Embryonic facial prominence (tissue), 1 donor: ENCODE data around the gene FLT3.
"Not testable (repeated sequence)": the region's sequence is repeated elsewhere in the genome, so short reads cannot be mapped to it uniquely, and the experiment has no call there.

Experiments used
- DNase-seq: peaks from one replicate; pipeline ENCODE4 v3.0.0-alpha.2; 2016; ENCODE audit errors: extremely low spot score

FLT3 gene

DNA sequence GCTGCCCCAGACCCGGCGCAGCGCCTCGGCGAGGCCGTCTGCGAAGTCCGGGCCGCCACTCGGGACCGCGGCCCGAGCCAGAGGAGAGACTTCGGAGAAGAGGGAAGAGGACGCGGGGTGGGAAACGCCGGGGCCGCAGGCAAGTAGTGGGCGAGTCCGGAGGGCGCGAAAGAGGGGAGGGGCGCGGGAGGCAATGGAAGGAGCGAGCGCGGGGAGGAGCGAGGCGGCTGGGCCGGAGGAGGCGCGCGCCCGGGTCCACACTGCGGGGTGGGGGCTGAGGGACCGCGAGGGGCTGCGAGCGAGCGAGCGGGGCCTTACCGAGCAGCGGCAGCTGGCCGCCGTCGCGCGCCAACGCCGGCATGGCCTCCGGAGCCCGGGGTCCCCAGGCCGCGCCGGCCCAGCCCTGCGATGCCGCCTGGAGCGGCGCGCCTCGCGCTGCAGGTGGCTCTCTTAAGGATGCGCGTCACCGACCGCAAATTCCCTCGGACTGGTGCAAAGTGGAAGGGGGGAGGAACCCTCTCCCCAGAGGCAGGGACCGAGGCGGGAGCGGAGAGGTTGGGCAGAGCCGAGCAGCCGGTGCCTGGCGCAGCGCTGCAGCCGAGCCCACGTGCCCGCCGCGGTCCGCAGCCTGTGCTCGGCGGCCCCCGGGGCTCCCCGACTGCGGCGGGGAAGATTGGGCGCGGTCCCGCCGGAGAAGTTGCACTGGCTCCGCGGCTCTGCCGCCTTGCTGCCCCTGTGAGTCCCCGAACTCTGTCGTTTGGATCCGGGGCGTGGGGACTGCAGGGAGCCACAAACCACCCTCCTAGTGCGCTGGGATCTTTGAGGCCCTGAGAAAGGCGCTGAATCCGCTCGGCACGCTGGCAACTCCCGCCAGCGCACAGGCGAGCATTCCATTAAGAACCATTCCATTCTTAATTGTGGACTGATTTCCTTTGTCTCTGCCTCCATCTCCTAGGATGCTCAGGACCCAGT lies at the start of gene FLT3:
Gene FLT3 (minus strand): TSS at position 427 of the 972 bp plus-strand sequence. CDS start 66 bp downstream, at position 361.
- no peak for DNase-seq

DNA sequence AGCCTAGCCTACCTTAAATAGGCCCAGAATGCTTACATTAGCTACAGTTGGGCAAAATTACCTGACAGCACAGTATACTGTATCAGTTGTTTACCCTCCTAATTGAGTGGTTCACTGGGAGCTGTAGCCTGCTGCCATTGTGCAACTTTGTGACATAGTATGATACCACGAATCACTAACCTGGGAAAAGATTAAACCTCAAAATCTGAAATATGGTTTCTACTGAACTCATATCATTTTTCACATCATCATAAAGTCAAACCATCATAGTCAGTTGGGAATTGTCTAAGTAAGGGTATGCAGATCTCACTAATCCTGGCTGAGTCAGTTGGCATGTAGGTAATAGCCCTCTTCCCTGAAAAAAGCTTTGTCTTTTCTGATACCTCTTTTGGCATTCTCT lies 47.1 kb upstream of the FLT3 start:
- DNase-seq: no peak

DNA sequence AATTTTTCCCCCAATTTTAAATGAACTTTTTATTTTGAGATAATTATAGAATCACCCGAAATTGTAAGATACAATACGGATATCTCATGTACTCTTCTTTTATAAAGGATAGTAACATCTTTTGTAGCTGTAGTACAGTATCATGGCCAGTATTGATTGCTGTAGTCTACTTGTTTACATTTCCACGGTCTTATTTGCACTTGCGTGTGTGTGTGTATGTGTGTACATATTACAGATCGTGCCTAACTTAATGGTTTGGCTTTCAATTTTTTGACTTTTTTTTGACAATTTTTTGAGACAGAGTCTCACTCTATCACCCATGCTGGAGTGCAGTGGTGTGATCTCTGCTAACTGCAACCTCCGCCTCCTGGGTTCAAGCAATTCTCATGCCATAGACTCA lies 44.7 kb upstream of the FLT3 start:
- DNase-seq: no peak

DNA sequence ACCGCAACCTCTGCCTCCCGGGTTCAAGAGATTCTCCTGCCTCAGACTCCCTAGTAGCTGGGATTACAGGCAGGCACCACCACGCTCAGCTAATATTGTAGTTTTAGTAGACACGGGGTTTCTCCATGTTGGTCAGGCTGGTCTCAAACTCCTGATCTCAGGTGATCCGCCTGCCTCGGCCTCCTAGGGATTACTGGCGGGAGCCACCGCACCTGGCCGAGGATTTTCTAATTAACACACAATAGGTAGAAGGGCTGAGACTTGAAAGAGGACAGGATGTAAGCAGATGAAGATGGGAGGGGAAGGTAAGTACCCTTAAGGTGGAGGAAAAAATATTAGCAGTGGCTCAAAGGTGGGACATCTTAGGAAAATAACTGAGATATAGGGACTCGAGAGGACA lies 41.2 kb upstream of the FLT3 start:
- not testable (repeated sequence) for DNase-seq

DNA sequence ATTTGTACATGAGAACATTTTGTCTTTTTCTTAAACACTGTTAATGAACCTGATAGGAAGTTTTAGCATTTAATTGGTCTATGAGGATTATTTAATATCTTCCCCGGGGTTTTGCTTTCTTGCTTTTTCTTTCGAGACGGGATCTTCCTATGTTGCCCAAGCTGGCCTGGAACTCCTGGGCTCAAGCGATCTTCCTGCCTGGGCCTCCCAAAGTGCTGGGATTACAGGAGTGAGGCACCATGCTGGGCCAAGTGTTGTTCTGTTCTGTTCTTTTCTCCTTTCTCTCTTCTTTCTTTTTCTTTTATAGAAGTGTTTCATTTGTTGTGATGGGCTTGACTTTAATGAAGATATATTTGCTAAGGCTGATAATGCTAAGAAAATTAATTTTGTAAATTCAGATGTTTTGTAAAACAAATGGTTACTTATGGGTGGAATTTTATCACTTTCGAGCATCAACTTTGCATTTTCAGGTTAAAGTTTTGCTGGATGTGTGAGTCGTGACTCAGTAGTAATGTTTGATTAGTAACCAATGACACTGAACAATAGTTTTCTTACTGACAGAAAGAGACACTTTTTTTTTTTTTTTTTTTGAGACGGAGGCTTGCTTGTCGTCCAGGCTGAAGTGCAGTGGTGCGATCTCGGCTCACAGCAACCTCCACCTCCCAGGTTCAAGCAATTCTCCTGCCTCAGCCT lies 40.2 kb upstream of the FLT3 start:
- DNase-seq: no peak

DNA sequence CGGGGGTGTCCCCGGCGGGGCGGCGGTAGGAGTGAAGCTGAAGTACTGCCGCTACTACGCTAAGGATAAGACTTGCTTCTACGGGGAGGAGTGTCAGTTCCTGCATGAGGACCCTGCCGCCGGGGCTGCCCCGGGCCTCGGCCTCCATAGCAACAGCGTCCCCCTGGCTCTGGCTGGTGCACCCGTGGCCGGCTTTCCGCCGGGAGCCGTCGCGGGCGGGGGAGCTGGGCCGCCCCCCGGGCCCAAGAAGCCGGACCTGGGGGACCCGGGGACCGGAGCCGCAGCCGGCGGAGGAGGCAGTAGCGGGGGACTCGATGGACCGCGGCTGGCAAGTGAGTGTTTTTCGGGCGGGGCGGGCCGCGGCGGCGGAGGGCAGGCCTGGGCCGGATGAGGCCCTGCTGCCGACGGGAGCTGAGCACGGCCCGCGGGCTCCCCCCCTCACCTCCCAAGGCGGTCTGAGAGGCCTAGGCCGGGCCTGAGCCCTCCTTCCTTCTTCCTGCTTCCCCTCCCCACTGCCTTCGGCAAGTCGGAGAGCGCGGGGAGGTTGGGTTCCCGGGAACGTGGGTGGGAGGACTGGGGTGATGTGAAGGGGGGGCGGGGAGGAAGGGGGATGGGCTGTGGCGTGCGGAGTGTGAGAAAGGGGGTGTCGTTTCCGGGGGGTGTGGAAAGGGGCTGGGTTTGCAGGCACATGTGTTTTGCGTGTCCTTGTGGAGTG lies 38.5 kb upstream of the FLT3 start:
- peak; percentile 87 for DNase-seq

DNA sequence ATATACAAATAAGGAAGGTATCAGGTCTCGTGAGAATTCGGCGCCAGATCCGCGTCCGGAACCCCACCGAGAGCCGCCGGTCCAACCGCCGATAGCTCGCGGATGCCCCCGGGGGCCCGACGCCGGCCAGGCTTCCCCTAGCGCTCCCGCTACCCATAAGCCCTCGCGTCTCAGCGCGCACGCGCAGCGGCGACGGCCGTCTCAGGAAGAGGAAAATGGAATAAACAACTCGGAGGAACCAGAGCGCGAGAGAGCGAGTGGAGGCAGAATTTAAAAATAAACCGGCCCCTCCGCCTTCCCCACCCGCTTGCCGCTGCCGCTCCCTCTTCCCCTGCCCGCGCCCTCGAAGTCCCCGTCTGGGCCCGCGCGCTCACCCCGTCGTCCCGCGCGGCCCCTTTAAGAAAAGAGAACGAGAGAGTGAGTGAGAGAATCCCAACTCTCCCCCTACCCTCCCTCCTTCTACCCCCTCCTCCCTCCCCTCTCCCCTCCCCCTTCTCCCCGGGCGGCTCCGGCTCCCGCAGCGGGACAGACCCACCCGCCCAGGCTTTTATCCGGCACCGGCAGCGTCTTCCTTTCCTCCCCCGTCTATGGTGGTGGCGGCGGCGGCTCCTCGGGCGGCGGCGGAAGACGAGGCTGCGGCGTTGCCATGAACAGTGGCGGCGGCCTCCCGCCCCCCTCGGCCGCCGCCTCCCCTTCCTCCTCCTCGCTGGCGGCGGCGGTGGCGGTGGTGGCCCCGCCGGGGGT lies 37.8 kb upstream of the FLT3 start, which contains the start of gene PAN3:
Gene PAN3 (plus strand): TSS at position 534 of the 744 bp plus-strand sequence. CDS start 113 bp downstream, at position 647.
- peak; percentile 81 for DNase-seq

DNA sequence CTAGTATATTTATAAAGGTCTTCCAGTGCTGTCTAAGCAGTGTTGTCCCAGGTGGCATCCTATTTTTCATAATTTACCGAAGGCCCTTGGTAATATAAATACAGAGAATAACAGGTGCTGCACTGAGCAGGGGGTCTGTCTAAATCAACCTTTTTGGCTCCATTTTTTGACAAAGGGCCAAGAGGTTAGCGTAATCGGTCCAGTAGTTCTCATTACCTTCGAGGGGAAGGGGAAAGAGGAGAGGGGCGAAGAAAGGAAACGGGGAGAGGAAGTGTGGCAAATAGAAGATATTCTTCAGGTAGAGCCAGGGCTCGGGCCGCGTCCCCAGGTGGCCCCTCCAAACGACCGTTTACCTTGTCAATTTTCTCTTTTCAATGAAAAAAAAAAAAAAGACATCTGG lies 37.2 kb upstream of the FLT3 start:
- peak; percentile 10 for DNase-seq

DNA sequence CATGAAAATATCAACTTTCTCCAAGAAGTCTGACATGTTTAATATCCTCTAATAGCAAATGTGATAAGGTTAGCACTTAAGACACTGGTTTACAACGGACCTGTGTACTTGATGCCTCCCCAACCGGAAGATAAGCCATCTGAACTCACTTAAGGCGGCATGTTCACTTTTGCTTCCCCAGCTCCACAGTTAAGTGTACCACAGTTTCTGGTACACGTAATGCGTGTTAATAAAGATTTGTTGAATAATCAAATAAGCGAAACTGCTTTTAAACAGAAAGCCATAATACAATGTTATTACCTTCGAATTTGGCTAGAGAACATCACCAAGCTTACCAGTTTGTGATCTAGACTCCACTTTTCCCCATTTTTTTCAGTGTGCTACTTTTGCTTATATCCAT lies 36.5 kb upstream of the FLT3 start:
- no peak for DNase-seq

DNA sequence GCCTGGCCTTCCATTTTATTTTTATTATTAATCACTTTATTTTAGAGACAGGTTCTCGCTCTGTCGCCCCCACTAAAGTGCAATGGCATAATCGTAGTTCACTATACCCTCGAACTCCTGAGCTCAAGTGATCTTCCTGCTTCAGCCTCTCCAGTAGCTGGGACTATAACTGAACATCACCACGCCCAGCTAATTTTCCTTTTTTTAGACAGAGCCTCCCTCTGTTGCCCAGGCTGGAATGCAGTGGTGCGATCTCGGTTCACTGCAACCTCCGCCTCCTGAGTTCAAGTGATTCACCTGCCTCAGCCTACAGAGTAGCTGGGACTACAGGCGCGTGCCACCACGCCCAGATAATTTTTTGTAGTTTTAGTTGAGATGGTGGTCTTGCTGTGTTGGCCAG lies 31.3 kb upstream of the FLT3 start:
- no peak for DNase-seq

DNA sequence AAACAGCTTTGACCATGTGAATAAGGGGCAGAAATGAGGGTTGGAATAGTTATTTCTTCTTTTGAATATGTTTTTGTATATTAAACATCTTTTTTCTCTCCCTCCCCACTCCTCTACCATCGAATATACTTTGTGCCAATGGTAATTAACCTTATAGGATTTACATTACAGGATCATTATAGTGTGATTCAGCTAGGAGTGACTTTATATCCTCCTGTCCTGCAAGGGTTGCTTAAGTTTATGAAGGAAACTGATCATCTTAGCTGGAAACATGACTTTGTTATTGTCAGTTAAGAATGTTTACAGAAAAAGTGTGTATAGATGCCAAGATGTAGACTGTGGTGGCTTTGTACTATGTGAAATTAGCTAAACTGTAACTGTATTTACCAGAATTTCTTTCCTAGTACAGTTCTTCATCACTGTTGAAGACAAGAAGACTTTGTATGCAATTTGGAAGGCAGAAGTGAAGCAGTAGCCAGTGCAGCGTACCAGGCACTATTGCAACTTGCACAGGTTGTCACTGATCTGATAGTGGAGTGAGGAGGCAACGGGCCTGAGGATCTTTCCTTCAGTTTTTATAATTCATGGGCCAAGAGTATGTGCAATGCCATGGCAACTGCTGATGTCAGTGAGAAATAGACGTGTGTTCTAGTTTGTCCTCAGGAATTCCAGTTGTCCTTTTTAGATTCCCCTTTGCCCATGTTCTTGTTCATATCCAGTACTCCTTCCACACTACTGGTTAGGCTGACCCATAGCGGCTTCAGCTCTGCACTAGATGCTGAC lies 29.7 kb upstream of the FLT3 start:
- no peak for DNase-seq

DNA sequence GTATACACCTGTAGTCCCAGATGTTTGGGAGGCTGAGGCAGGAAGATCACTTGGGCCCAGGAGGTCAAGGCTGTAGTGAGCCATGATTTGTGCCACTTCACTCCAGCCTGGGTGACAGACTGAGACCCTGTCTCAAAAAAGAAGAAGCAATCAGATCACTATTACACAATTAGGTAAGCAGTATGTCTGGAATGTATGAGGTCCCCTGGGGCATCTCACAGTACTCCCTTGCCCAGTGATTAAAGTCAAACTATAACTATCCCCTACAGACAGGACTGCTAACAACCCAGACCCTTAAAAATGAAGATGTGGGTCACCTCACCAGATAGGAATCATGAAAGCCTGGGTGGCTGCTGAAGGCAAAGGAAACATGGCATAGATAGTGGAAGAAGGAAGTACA lies 28.6 kb upstream of the FLT3 start:
- no peak for DNase-seq

DNA sequence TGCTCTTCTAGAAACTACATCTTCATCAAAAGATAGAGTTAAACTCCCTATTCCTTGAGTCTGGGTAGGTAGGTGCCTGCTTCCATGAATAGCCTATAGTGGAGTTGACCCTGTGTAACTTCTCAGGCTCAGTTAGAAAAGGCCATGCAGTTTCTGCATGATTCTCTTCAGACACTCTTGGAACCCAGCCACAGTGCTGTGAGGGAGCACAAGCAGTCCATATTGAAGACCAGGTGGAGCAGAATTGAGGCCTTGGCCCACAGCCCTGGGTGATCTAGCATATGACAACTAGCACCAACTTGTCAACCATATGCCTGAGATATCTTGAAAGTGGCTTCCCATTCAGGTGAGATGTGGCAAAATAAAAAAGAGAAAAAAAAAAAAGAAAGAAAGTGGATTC lies 27.7 kb upstream of the FLT3 start:
- DNase-seq: no peak

DNA sequence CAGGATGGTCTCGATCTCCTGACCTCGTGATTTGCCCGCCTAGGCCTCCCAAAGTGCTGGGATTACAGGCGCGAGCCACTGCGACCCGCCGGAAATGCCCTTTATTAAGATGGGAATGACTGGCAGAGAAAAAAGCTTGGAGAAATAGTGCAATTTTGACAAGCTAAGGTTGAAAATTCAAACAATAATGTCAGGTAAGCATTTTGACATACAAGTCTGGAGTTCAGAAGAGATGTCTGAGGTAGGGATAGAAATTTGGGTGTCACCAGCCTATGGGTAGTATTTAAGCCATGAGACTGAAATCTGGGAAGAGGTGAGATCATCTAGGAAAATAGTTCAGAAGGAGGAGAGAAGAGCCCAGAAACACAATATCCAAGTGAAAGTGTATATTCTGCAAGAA lies 20.8 kb upstream of the FLT3 start:
- no peak for DNase-seq

DNA sequence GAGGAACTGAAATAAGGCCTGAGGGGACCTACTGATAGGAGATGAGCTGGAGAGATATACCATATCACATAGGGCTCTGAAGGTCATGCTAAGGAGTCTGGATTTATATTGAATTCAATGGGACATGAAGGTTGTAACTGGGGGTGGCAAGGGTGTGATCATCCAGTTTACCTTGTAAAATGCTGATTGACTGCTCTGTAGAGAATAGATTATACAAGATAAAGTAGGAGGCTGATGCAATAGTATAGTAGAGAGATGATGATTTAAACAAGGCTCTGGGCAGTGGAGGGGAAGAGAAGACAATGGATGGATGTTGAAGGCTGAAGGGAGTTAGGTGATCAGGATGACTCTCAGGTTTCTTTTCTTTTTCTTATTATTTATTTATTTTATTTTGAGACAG lies 19.9 kb upstream of the FLT3 start:
- DNase-seq: no peak

DNA sequence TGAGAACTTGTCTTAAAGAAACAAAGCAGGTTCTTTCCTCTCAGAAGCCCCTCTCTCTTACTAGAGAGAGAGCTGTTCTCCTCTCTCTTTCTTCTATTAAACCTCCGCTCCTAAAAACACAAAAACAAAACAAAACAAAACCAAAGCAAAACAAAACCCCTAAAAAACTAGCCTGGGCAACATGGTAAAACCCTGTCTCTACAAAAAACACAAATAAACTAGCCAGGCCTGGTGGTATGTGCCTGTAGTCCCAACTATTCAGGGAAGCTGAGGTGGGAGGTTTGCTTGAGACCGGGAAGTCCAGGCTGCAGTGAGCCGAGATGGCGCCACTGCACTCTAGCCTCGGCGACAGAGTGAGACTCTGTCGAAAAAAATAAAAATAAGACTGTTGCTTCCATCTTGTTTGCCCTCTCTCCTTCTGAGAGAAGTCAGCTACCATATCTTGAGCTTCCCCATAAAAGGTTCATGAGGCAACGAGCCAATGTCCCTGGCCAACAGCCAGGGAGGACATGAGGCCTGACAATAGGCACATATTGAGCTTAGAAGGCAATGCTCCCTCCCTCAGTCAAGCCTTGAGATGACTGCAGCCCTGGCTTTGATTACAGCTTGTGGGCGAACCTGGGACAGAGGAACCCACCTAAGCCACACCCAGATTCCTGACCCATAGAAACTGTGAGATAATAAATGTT lies 17.5 kb upstream of the FLT3 start:
- DNase-seq: no peak

DNA sequence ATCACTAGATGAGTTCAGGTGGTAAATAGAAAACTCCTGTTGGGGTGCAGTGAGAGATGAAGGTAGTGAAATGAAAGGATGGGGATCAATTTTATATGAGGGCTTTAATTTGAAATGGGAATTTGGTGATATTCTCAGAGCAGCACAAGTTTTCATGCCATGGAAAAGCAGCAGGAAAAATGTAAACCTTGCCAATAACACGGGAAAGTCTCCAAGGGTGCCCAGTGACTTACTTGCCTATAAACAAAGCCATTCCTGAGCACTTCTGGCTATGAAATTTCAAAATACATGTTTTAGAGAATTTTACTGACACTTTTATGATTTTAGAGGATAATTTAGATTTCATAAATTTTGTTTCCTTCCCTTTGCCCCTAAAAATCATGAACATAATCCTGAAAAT lies 16.4 kb upstream of the FLT3 start:
- DNase-seq: no peak

DNA sequence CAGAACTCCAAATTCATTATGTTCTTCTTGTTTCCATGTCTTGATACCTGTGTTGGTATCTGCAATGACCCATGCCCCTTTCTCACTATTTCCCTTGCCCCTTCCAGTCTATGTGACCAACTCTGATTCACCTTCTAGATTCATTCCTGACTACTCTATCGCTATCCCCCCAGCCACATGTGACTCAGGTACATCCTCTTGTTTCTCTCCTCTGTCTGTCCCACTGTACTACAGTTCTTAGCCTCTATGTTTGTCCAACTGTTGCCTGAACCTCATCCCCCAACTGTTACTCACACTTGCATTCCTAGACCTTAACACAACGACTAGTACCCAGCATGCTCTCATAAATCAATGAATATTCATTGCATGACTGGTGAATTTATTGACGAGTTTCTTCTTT lies 10.0 kb upstream of the FLT3 start:
- DNase-seq: no peak

DNA sequence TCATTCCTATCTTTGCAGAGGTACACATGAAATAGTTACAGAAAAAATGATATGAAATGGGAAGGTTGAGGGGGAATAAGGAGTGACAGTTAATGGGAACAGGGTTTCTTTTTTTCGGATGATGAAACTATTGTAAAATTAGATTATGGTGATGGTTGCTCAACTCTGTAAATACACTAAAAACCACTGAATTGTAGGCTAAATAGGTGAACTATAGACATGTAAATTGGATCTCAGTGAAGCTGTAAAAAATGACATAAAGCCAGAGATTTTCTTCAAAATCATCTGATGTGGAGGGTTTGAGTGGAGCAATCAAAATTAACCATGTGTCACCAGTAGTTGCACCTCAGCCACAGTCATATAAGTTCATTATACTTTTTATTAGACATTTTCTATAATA lies 6.6 kb upstream of the FLT3 start:
- no peak for DNase-seq

DNA sequence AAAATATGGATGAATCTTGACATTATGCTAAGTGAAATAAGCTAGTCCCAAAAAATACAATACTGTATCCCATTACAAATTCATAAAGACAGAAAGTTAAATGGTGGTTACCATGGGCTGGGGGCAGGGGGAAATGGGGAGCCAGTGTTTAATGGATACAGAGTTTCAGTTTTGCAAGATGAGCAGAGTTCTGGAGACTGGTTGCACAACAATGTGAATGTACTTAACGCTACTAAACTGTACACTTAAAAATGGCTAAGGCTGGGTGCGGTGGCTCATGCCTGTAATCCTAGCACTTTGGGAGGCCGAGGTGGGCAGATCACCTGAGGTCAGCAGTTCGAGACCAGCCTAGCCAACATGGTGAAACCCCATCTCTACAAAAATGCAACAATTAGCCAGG lies 1.5 kb upstream of the FLT3 start:
- DNase-seq: not testable (repeated sequence)
